Measurements from ENCODE around the gene ITPR2. TPM values are rescaled to one million over a fixed set of nuclear protein-coding genes. Genes with fewer than 3 reads are reported as not detected.

The ITPR2 gene
- total and polyA plus RNA-seq, 2 of the 8 experiments (the other 6 are each of a cell fraction or from before 2014, with no cell fraction given): 4.1 to 48.3 TPM

- Histone ChIP-seq H2AK5ac (ENCODE audit: low read depth, low read length) (no peak overlapping the region), H3K9ac (replicated peaks in 1 of 4; ENCODE audit: extremely low read depth in 1 of 4, low read depth in 3 of 4, low read length in 3 of 4) (no peak overlapping the region), H2BK120ac (replicated peaks; ENCODE audit: low read depth, low read length) (no peak overlapping the region), H3K4ac (replicated peaks; ENCODE audit: insufficient read length, low read depth, low read length) (no peak overlapping the region), H2BK5ac (ENCODE audit: low read depth, low read length) (no peak overlapping the region), H3K79me1 (ENCODE audit: low read depth, low read length) (no peaks in the 10 kb centered on the region), H3K23me2 (ENCODE audit: low read depth, low read length) (no peaks in the 10 kb centered on the region), H2BK15ac (ENCODE audit: low read length) (no peak overlapping the region), H2AFZ (ENCODE audit: low read length) (no peak overlapping the region), H3K56ac (replicated peaks; ENCODE audit: insufficient read length, low read depth, low read length) (no peak overlapping the region), H2BK12ac (ENCODE audit: low read depth, low read length) (no peak overlapping the region), H3K79me2 (ENCODE audit: control insufficient read depth in 1 of 2, insufficient read depth in 2 of 2, low read length in 2 of 2) (no peaks in the 10 kb centered on the region), H3K4me1 (replicated peaks in 1 of 4; ENCODE audit: control insufficient read depth in 3 of 4, insufficient read depth in 4 of 4, low read length in 3 of 4) (no peaks in the 10 kb centered on the region; a peak in 1 of 7 replicates), H4K5ac (ENCODE audit: insufficient read length, low read depth, low read length) (no peak overlapping the region), H3K27ac (ENCODE audit: low read depth, low read length) (no peak overlapping the region), H4K91ac (replicated peaks; ENCODE audit: insufficient read length, low read length) (no peak overlapping the region), H4K8ac (ENCODE audit: extremely low read depth, insufficient read depth, low read length) (no peak overlapping the region), H3K14ac (ENCODE audit: insufficient read length) (no peak overlapping the region), H3K18ac (ENCODE audit: extremely low read depth, low read length) (no peak overlapping the region), H3K4me2 (ENCODE audit: insufficient read depth in 1 of 2, low read depth in 2 of 2, low read length in 2 of 2) (no peak overlapping the region), H3K27me3 (replicated peaks in 1 of 4; ENCODE audit: control insufficient read depth in 3 of 4, extremely low read depth in 1 of 4, insufficient read depth in 3 of 4, low read length in 3 of 4) (no peaks in the 10 kb centered on the region), H3K36me3 (ENCODE audit: control insufficient read depth in 2 of 4, insufficient read depth in 4 of 4, low read length in 3 of 4) (no peaks in the 10 kb centered on the region), H3K9me3 (ENCODE audit: insufficient read depth in 2 of 2, low read depth in 1 of 2, low read length in 1 of 2) (no peaks in the 10 kb centered on the region), H4K20me1 (replicated peaks in 1 of 2; ENCODE audit: control insufficient read depth in 1 of 2, insufficient read depth in 2 of 2, low read length in 2 of 2) (no peaks in the 10 kb centered on the region), H2BK20ac (ENCODE audit: low read length) (no peak overlapping the region), H3K4me3 (ENCODE audit: extremely low read depth in 1 of 4, insufficient read depth in 2 of 4, low read depth in 3 of 4, low read length in 4 of 4) (no peak overlapping the region), H3K23ac (ENCODE audit: insufficient read length) (no peak overlapping the region)
- FAIRE-seq (no peak), DNase-seq (ENCODE audit: low read depth in 1 of 2, low spot score in 2 of 2) (no peak)
- ChIA-PET POLR2A (ENCODE audit: partially characterized antibody) (no interaction called here), CTCF (ENCODE audit: partially characterized antibody) (no interaction called here)
- TF ChIP-seq NRF1 (IDR thresholded peaks at IDR 0.05; ENCODE audit: low read depth, low read length) (no peak), MAFK (IDR thresholded peaks at IDR 0.05; ENCODE audit: low read depth, low read length) (no peak), TEAD4 (IDR thresholded peaks at IDR 0.05; ENCODE audit: low read depth, low read length) (no peak), JUN (IDR thresholded peaks at IDR 0.05; ENCODE audit: low read depth, low read length) (no peak), CTCF (IDR thresholded peaks at IDR 0.05; ENCODE audit: control extremely low read depth in 1 of 3, insufficient read depth in 1 of 3, low read depth in 1 of 3, low read length in 3 of 3) (no peak), BACH1 (IDR thresholded peaks at IDR 0.05; ENCODE audit: low read length) (no peak), EZH2 (IDR thresholded peaks at IDR 0.05; ENCODE audit: low read depth, low read length, severe bottlenecking) (no peak), HDAC6 (IDR thresholded peaks at IDR 0.05; ENCODE audit: low read depth, low read length) (no peak)
Observed at GRCh38 chr12:26317942-26318575, 514.9 kb downstream of the ITPR2 start.
